Hepatocyte (in vitro differentiated cells): ENCODE measurements around the gene RASAL1.

Experiments used
- EZH2 ChIP-seq: fragments of 200-600 bp; sonication (generic); IDR thresholded peaks from 2 replicates; pipeline ENCODE4 v1.6.1; 2016; ENCODE audit warnings: antibody characterized with exemption, mild to moderate bottlenecking, borderline replicate concordance
- EZH2phosphoT487 ChIP-seq: fragments of 200-600 bp; sonication (generic); IDR thresholded peaks from one replicate; pipeline ENCODE4 v1.6.1; 2018; ENCODE audit warnings: antibody characterized with exemption, mild to moderate bottlenecking, low read depth, moderate library complexity; ENCODE audit not compliant: unreplicated experiment, severe bottlenecking
- TF ChIP-seq, protein P1 (sequence below): fragments of 200-600 bp; sonication (generic); IDR thresholded peaks from 2 replicates; pipeline ENCODE4 v1.5.1; 2016; ENCODE audit warnings: antibody characterized with exemption, mild to moderate bottlenecking; ENCODE audit not compliant: poor library complexity

DNA sequence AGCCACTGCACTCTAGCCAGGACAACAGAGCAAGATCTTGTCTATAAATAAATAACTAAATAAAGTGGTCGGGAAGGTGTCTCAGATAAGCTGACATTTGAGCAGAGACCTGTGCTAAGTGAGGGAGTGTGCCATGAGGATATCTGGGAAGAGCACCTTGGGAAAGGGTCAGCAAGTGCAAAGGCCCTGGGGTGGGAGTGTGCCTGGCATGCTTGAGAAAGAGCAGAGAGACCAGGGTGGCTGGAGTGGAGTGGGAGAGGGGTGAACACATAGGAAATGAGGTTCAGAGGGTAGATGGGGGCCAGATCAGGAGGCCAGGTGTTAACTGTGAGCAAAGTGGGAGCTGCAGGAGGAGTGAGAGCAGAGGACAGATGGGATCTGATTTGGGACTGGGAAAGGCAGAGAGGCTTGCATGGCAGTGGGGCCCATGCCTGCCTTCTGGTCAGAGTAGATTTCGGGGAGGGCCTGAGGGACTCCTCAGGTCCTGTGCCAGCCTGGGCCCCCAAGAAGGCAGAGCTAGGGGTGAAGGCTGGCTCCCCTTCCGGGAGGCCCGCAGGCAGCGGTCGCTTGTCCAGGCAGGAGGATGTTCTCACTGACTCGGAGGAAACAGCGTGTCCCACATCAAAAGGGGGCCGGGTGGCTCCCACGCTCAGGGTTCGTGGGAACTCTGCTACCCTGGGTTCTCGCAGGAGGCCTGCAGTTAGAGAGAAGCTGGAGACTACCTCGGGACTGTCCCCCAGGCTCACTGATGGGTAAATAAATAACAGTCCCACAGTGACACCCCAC is 46.4 kb downstream of the RASAL1 start:
- TF ChIP-seq, protein P1, sequence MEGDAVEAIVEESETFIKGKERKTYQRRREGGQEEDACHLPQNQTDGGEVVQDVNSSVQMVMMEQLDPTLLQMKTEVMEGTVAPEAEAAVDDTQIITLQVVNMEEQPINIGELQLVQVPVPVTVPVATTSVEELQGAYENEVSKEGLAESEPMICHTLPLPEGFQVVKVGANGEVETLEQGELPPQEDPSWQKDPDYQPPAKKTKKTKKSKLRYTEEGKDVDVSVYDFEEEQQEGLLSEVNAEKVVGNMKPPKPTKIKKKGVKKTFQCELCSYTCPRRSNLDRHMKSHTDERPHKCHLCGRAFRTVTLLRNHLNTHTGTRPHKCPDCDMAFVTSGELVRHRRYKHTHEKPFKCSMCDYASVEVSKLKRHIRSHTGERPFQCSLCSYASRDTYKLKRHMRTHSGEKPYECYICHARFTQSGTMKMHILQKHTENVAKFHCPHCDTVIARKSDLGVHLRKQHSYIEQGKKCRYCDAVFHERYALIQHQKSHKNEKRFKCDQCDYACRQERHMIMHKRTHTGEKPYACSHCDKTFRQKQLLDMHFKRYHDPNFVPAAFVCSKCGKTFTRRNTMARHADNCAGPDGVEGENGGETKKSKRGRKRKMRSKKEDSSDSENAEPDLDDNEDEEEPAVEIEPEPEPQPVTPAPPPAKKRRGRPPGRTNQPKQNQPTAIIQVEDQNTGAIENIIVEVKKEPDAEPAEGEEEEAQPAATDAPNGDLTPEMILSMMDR = no peak
- TF ChIP-seq EZH2phosphoT487 = no peak
- TF ChIP-seq EZH2 = no peak
